HCT116 (cell line): ENCODE measurements around the gene SIK3. TPM values are rescaled to one million over a fixed set of nuclear protein-coding genes. Genes with fewer than 3 reads are reported as not detected.

Experiments used
- ATAC-seq: fragments of 200-7000 bp; cut with Tn5 transposase; 2 replicates; pipeline ENCODE4 v1.9.1; 2020; ENCODE audit warnings: mild to moderate bottlenecking, moderate library complexity
- BruUV-seq: library from RNA; stranded (reverse); fragments of 400-500 nt; replicated peaks from 2 replicates; lab custom pipeline; 2021; lab: Mats Ljungman, UMichigan
- CTCF ChIA-PET: fragments of 300-600 bp; sonication (Branson Sonifier 250); formaldehyde crosslinking; loops from one replicate; lab custom pipeline; 2021; ENCODE audit warnings: antibody characterized with exemption; lab: Charles Lee
- POLR2A ChIA-PET: fragments of 300-600, 350-600 bp; sonication (Branson Sonifier 250); formaldehyde crosslinking; loops from one replicate; lab custom pipeline; 2021; ENCODE audit warnings: antibody characterized with exemption; lab: Charles Lee
- RAD21 ChIA-PET, 2 experiments: fragments of 300-600 bp; sonication (Branson Sonifier 250); formaldehyde crosslinking; loops; one replicate each; lab custom pipeline; 2023; ENCODE audit warnings: low total read pairs in 2 of 2; ENCODE audit not compliant: uncharacterized antibody in 2 of 2, unreplicated experiment in 2 of 2, low non-redundant PET in 1 of 2; lab: Charles Lee
- DNase-seq: peaks from one replicate; pipeline ENCODE4 v3.0.0-alpha.2; 2010; ENCODE audit warnings: low read depth, low spot score
- H2AFZ ChIP-seq: fragments of 200-600 bp; shearing (Covaris generic), sonication (generic); 2 replicates; pipeline ENCODE4 v1.6.1; 2017; ENCODE audit warnings: low read depth, mixed run types, mixed read lengths, antibody characterized with exemption, low read length; ENCODE audit not compliant: poor library complexity, severe bottlenecking
- H3K27ac ChIP-seq: 2 replicates; pipeline ENCODE4 v1.5.1; 2012; ENCODE audit warnings: low read depth, low read length
- H3K27me3 ChIP-seq: fragments of 200-600 bp; sonication (generic); 2 replicates; pipeline ENCODE4 v1.6.1; 2016; ENCODE audit warnings: mixed run types, low read length, mixed read lengths; ENCODE audit not compliant: insufficient read depth
- H3K36me3 ChIP-seq, 2 experiments: fragments of 200-500 bp in 1 of 2; fragments of 200-600 bp in 1 of 2; sonication (Bioruptor generic) in 1 of 2; sonication (generic) in 1 of 2; 2 replicates each; pipeline versions ENCODE4 v1.5.1 to v1.6.1; 2014 to 2016; ENCODE audit warnings: low read length in 2 of 2, inconsistent platforms in 1 of 2, mixed read lengths in 1 of 2, mixed run types in 1 of 2; ENCODE audit not compliant: insufficient read depth in 2 of 2, control insufficient read depth in 1 of 2
- H3K4me1 ChIP-seq, 2 experiments: fragments of 200-600 bp in 1 of 2; sonication (generic) in 1 of 2; 2 replicates each; pipeline versions ENCODE4 v1.5.1 to v1.6.1; 2012 to 2017; ENCODE audit warnings: low read length in 2 of 2, inconsistent platforms in 1 of 2, mild to moderate bottlenecking in 1 of 2, mixed read lengths in 1 of 2, mixed run types in 1 of 2, moderate library complexity in 1 of 2; ENCODE audit not compliant: insufficient read depth in 2 of 2, control insufficient read depth in 1 of 2
- H3K4me2 ChIP-seq: fragments of 200-600 bp; sonication (generic); 2 replicates; pipeline ENCODE4 v1.6.1; 2017; ENCODE audit warnings: mixed run types, low read length, mixed read lengths
- H3K4me3 ChIP-seq, 2 experiments: fragments of 200-600 bp in 1 of 2; sonication (generic) in 1 of 2; replicated peaks in 1 of 2; 2 replicates each; pipeline ENCODE4 v1.5.1; 2011 to 2016; ENCODE audit warnings: low read length in 2 of 2, control low read depth in 1 of 2, low read depth in 1 of 2, mild to moderate bottlenecking in 1 of 2, mixed read lengths in 1 of 2, mixed run types in 1 of 2
- H3K79me2 ChIP-seq: fragments of 200-600 bp; sonication (generic); 2 replicates; pipeline ENCODE4 v1.6.1; 2017; ENCODE audit warnings: mild to moderate bottlenecking, mixed run types, low read length, moderate library complexity, mixed read lengths; ENCODE audit not compliant: insufficient read depth
- H3K9ac ChIP-seq: fragments of 200-600 bp; sonication (generic); 2 replicates; pipeline ENCODE4 v1.6.1; 2016; ENCODE audit warnings: low read length, mixed read lengths
- H3K9me2 ChIP-seq: fragments of 200-600 bp; sonication (generic), shearing (Covaris generic); 2 replicates; pipeline ENCODE4 v1.6.1; 2017; ENCODE audit warnings: mixed run types, mild to moderate bottlenecking, moderate library complexity; ENCODE audit not compliant: insufficient read depth
- H3K9me3 ChIP-seq, 2 experiments: fragments of 200-500 bp in 1 of 2; fragments of 200-600 bp in 1 of 2; sonication (Bioruptor generic) in 1 of 2; sonication (generic) in 1 of 2; 2 replicates each; pipeline ENCODE4 v1.6.1; 2014 to 2017; ENCODE audit warnings: low read length in 2 of 2, mixed read lengths in 2 of 2, inconsistent platforms in 1 of 2, low read depth in 1 of 2, mild to moderate bottlenecking in 1 of 2, mixed run types in 1 of 2, moderate library complexity in 1 of 2; ENCODE audit not compliant: control insufficient read depth in 1 of 2, insufficient read depth in 1 of 2
- H4K20me1 ChIP-seq: fragments of 200-600 bp; sonication (generic), shearing (Covaris generic); 2 replicates; pipeline ENCODE4 v1.6.1; 2017; ENCODE audit warnings: mixed run types, mild to moderate bottlenecking, moderate library complexity; ENCODE audit not compliant: insufficient read depth
- ATF3 ChIP-seq: IDR thresholded peaks from 2 replicates; pipeline ENCODE4 v1.6.1; 2012
- CTCF ChIP-seq, 3 experiments: fragments of 200-600 bp in 1 of 3; sonication (generic) in 1 of 3; IDR thresholded peaks in 2 of 3; conservative IDR thresholded peaks in 1 of 3; 2 replicates each; pipeline ENCODE4 v1.5.1; 2012 to 2017; ENCODE audit warnings: low read depth in 2 of 3, low read length in 2 of 3, antibody characterized with exemption in 1 of 3, borderline replicate concordance in 1 of 3, control low read depth in 1 of 3, mild to moderate bottlenecking in 1 of 3, mixed read lengths in 1 of 3, mixed run types in 1 of 3, moderate library complexity in 1 of 3; ENCODE audit not compliant: insufficient read depth in 1 of 3
- ELF1 ChIP-seq: IDR thresholded peaks from 2 replicates; pipeline ENCODE4 v1.6.1; 2012; ENCODE audit warnings: low read depth, borderline replicate concordance
- EZH2phosphoT487 ChIP-seq: fragments of 200-600 bp; IDR thresholded peaks from 2 replicates; pipeline ENCODE4 v1.6.1; 2018; ENCODE audit warnings: antibody characterized with exemption, borderline replicate concordance
- FOSL1 ChIP-seq: IDR thresholded peaks from 2 replicates; pipeline ENCODE4 v1.6.1; 2012; ENCODE audit warnings: low read depth
- JUND ChIP-seq: IDR thresholded peaks from 2 replicates; pipeline ENCODE4 v1.6.1; 2012
- MAX ChIP-seq: IDR thresholded peaks from 2 replicates; pipeline ENCODE4 v1.6.1; 2012
- POLR2A ChIP-seq: IDR thresholded peaks from 2 replicates; pipeline ENCODE4 v1.7.0; 2011; ENCODE audit warnings: borderline replicate concordance; ENCODE audit not compliant: insufficient read depth, insufficient read length; ENCODE audit errors: extremely low read depth
- POLR2AphosphoS5 ChIP-seq: IDR thresholded peaks from 2 replicates; pipeline ENCODE4 v1.6.1; 2011; ENCODE audit warnings: mild to moderate bottlenecking, low read depth, low read length, moderate library complexity
- SIN3A ChIP-seq: IDR thresholded peaks from 2 replicates; pipeline ENCODE4 v1.6.1; 2012; ENCODE audit warnings: low read depth
- SRF ChIP-seq: IDR thresholded peaks from 2 replicates; pipeline ENCODE4 v1.6.1; 2012; ENCODE audit warnings: low read depth
- YY1 ChIP-seq: IDR thresholded peaks from 2 replicates; pipeline ENCODE4 v1.6.1; 2011; ENCODE audit warnings: low read length, low read depth, moderate library complexity, mild to moderate bottlenecking; ENCODE audit not compliant: insufficient replicate concordance; ENCODE audit errors: extremely low read depth
- ZBTB33 ChIP-seq: IDR thresholded peaks from 2 replicates; pipeline ENCODE4 v1.6.1; 2011; ENCODE audit warnings: mild to moderate bottlenecking, low read length, moderate library complexity; ENCODE audit not compliant: insufficient replicate concordance; ENCODE audit errors: extremely low read depth
- ZFX ChIP-seq: fragments of 450-650 bp; IDR thresholded peaks from 2 replicates; pipeline ENCODE4 v1.6.1; 2017
- ZNF274 ChIP-seq: fragments of 200-500 bp; sonication (Bioruptor generic); IDR thresholded peaks from 2 replicates; pipeline ENCODE4 v1.6.1; 2014; ENCODE audit warnings: mild to moderate bottlenecking, low read depth, low read length, inconsistent platforms
- intact Hi-C: fragments of 100-400 bp; cut with micrococcal nuclease; formaldehyde crosslinking; loops from 2 replicates; pipeline ENCODE4 v1.10.0; 2022
- total RNA-seq: library from RNA; stranded (reverse); gene quantifications from one replicate; pipeline ENCODE4 v1.2.1, GENCODE V29; 2021; ENCODE audit not compliant: unreplicated experiment

SIK3 gene
- total RNA-seq, 1 experiment from 2014 or later, result 21.0 TPM

- BruUV-seq, result no TSS peak
- intact Hi-C loops, result no loop called here
- POLR2A ChIA-PET, result no interaction called here
- H3K36me3 ChIP-seq, result no peaks in the 10 kb centered on the region
- H3K9me3 ChIP-seq, result no peaks in the 10 kb centered on the region
- TF ChIP-seq ELF1 (no peak), SRF (no peak), SIN3A (no peak), JUND (no peak), CTCF (IDR thresholded peaks at IDR 0.05 in 2 of 3, conservative IDR thresholded peaks at IDR 0.05 in 1 of 3; ENCODE audit: borderline replicate concordance in 1 of 3, insufficient read depth in 1 of 3, low read depth in 2 of 3, low read length in 2 of 3) (no peak), ATF3 (no peak), ZBTB33 (no peak), ZNF274 (no peak), POLR2AphosphoS5 (no peak), YY1 (no peak), POLR2A (no peak), ZFX (no peak), EZH2phosphoT487 (no peak), MAX (no peak), FOSL1 (no peak)
- TF ChIP-seq, all 23 proteins: peak for 0
- Histone ChIP-seq H3K4me2 (peak within 1 kb of the TSS; percentile 75; the same call in 1 of the 2 replicates), H3K9ac (no peak within 1 kb of the TSS), H4K20me1 (no peaks in the 10 kb centered on the region), H3K4me3 (no peak within 1 kb of the TSS), H3K4me1 (peaks cover 8 to 15% of the 10 kb centered on the region in 2 experiments), H3K79me2 (no peaks in the 10 kb centered on the region), H2AFZ (no peak within 1 kb of the TSS), H3K9me2 (no peaks in the 10 kb centered on the region), H3K27ac (peak within 1 kb of the TSS; percentile 15; the same call in 1 of the 2 replicates), H3K27me3 (no peaks in the 10 kb centered on the region)
- DNase-seq (no peak), ATAC-seq (no peak)
- RAD21 ChIA-PET, result interaction anchor here in 1 of 2 experiments (0.6 kb wide), 2 partner anchors 39 to 45 kb away, joined by 3 to 7 read pairs; no protein-coding TSS in a partner anchor
- CTCF ChIA-PET, result interaction anchor here (2.3 to 2.9 kb wide), 2 partner anchors 47 to 104 kb away, joined by 11 to 58 read pairs; partner anchors contain the start of gene APOA5
Measured at GRCh38 chr11:116837231-116838091, 260.8 kb downstream of the SIK3 start, which contains the start of gene APOA1. APOA1 (minus strand) TSS chr11:116837622; CDS start chr11:116837387, 235 bp downstream.
